Measurements from ENCODE around the gene RPS6KA3.

RPS6KA3 gene

GRCh38 chrX:20217906-20218305, 48.8 kb downstream of the RPS6KA3 start:
- Histone ChIP-seq H2AFZ (ENCODE audit: low read depth, low read length) (no peak overlapping the region), H3K4me1 (ENCODE audit: insufficient read depth, low read length) (peaks cover 23% of the 10 kb centered on the region), H3K4me2 (ENCODE audit: insufficient read depth, low read length) (no peak overlapping the region), H3K4me3 (ENCODE audit: low read depth in 1 of 2, low read length in 2 of 2) (no peak overlapping the region), H3K36me3 (ENCODE audit: insufficient read depth, low read length) (no peaks in the 10 kb centered on the region; the same call in 1 of the 2 replicates), H3K79me2 (ENCODE audit: insufficient read depth, low read length) (peaks cover 52% of the 10 kb centered on the region), H3K9me3 (ENCODE audit: insufficient read depth, low read length, severe bottlenecking) (no peaks in the 10 kb centered on the region), H3K27ac (ENCODE audit: low read length) (no peak overlapping the region), H3K9ac (ENCODE audit: low read depth, low read length) (no peak overlapping the region), H4K20me1 (ENCODE audit: insufficient read depth, low read length) (peaks cover 3% of the 10 kb centered on the region; the same call in 1 of the 2 replicates), H3K27me3 (ENCODE audit: insufficient read depth, low read length, poor library complexity) (no peaks in the 10 kb centered on the region)
- ATAC-seq (ENCODE audit: insufficient read depth, low read depth) (no peak), DNase-seq (no peak)
- TF ChIP-seq CTCF (IDR thresholded peaks at IDR 0.05; ENCODE audit: borderline replicate concordance, extremely low read depth, low read length, poor library complexity, severe bottlenecking) (no peak), EZH2 (IDR thresholded peaks at IDR 0.05; ENCODE audit: borderline replicate concordance, low read depth, low read length, severe bottlenecking) (no peak)

GRCh38 chrX:20217271-20217670, 49.4 kb downstream of the RPS6KA3 start:
- no peak overlapping the region for H2AFZ ChIP-seq (ENCODE audit: low read depth, low read length)
- H3K4me1 ChIP-seq (ENCODE audit: insufficient read depth, low read length), result peaks cover 23% of the 10 kb centered on the region
- no peak overlapping the region for H3K4me3 ChIP-seq (ENCODE audit: low read depth in 1 of 2, low read length in 2 of 2)
- H4K20me1 ChIP-seq (ENCODE audit: insufficient read depth, low read length), result peaks cover 3% of the 10 kb centered on the region; the same call in 1 of the 2 replicates
- H3K27me3 ChIP-seq (ENCODE audit: insufficient read depth, low read length, poor library complexity), result no peaks in the 10 kb centered on the region
- ATAC-seq (ENCODE audit: insufficient read depth, low read depth) (no peak), DNase-seq (no peak)
- no peak overlapping the region for H3K27ac ChIP-seq (ENCODE audit: low read length)
- H3K4me2 ChIP-seq (ENCODE audit: insufficient read depth, low read length), result no peak overlapping the region
- no peaks in the 10 kb centered on the region; the same call in 1 of the 2 replicates for H3K36me3 ChIP-seq (ENCODE audit: insufficient read depth, low read length)
- H3K9me3 ChIP-seq (ENCODE audit: insufficient read depth, low read length, severe bottlenecking), result no peaks in the 10 kb centered on the region
- peaks cover 58% of the 10 kb centered on the region for H3K79me2 ChIP-seq (ENCODE audit: insufficient read depth, low read length)
- no peak overlapping the region for H3K9ac ChIP-seq (ENCODE audit: low read depth, low read length)
- TF ChIP-seq CTCF (IDR thresholded peaks at IDR 0.05; ENCODE audit: borderline replicate concordance, extremely low read depth, low read length, poor library complexity, severe bottlenecking), result no peak
- no peak for TF ChIP-seq EZH2 (IDR thresholded peaks at IDR 0.05; ENCODE audit: borderline replicate concordance, low read depth, low read length, severe bottlenecking)

- TF ChIP-seq CTCF (IDR thresholded peaks at IDR 0.05; ENCODE audit: borderline replicate concordance, extremely low read depth, low read length, poor library complexity, severe bottlenecking) (no peak), EZH2 (IDR thresholded peaks at IDR 0.05; ENCODE audit: borderline replicate concordance, low read depth, low read length, severe bottlenecking) (no peak)
- H3K27me3 ChIP-seq (ENCODE audit: insufficient read depth, low read length, poor library complexity), result no peaks in the 10 kb centered on the region
- no peak overlapping the region for H3K4me3 ChIP-seq (ENCODE audit: low read depth in 1 of 2, low read length in 2 of 2)
- H3K9ac ChIP-seq (ENCODE audit: low read depth, low read length), result no peak overlapping the region
- H2AFZ ChIP-seq (ENCODE audit: low read depth, low read length), result no peak overlapping the region
- ATAC-seq (ENCODE audit: insufficient read depth, low read depth) (no peak), DNase-seq (no peak)
- no peak overlapping the region for H3K27ac ChIP-seq (ENCODE audit: low read length)
- no peak overlapping the region for H3K4me2 ChIP-seq (ENCODE audit: insufficient read depth, low read length)
- H3K79me2 ChIP-seq (ENCODE audit: insufficient read depth, low read length), result peaks cover 59% of the 10 kb centered on the region
- no peaks in the 10 kb centered on the region for H3K9me3 ChIP-seq (ENCODE audit: insufficient read depth, low read length, severe bottlenecking)
- H3K36me3 ChIP-seq (ENCODE audit: insufficient read depth, low read length), result no peaks in the 10 kb centered on the region
- peaks cover 23% of the 10 kb centered on the region for H3K4me1 ChIP-seq (ENCODE audit: insufficient read depth, low read length)
- peaks cover 3% of the 10 kb centered on the region; the same call in 1 of the 2 replicates for H4K20me1 ChIP-seq (ENCODE audit: insufficient read depth, low read length)
Measured at GRCh38 chrX:20215565-20215964, 51.1 kb downstream of the RPS6KA3 start.
